Neutrophil (primary cell): ENCODE measurements around the gene GPC5.

Source experiments
- H3K27ac ChIP-seq: fragments of 200-600 bp; sonication (generic); 2 replicates; pipeline ENCODE4 v1.5.1; 2016; ENCODE audit warnings: mild to moderate bottlenecking, moderate library complexity
- H3K27me3 ChIP-seq: fragments of 200-600 bp; sonication (generic); 2 replicates; pipeline ENCODE4 v1.6.0; 2016; ENCODE audit warnings: mild to moderate bottlenecking
- H3K36me3 ChIP-seq: fragments of 200-600 bp; sonication (generic); 2 replicates; pipeline ENCODE4 v1.5.1; 2017
- H3K4me1 ChIP-seq, 2 experiments: fragments of 200-600 bp in 1 of 2; sonication (generic) in 1 of 2; 1 replicate in 1 of 2; 2 replicates in 1 of 2; pipeline versions ENCODE4 v1.5.1 to v1.6.1; 2013 to 2016; ENCODE audit warnings: low read depth in 1 of 2, low read length in 1 of 2, mild to moderate bottlenecking in 1 of 2, moderate library complexity in 1 of 2; ENCODE audit not compliant: control insufficient read depth in 1 of 2, insufficient read depth in 1 of 2
- H3K4me3 ChIP-seq, 2 experiments: fragments of 200-600 bp in 1 of 2; sonication (generic) in 1 of 2; 1 replicate in 1 of 2; 2 replicates in 1 of 2; pipeline ENCODE4 v1.5.1; 2013 to 2016; ENCODE audit warnings: low read depth in 1 of 2, low read length in 1 of 2, mild to moderate bottlenecking in 1 of 2, moderate library complexity in 1 of 2
- H3K9me3 ChIP-seq: fragments of 200-600 bp; sonication (generic); 2 replicates; pipeline ENCODE4 v1.5.1; 2016
- CTCF ChIP-seq: fragments of 200-600 bp; sonication (generic); IDR thresholded peaks from 2 replicates; pipeline ENCODE4 v1.5.1; 2016; ENCODE audit warnings: antibody characterized with exemption

The GPC5 gene

GRCh38 chr13:92802776-92803175 is 1404.4 kb downstream of the GPC5 start:
- Histone ChIP-seq H3K27ac (no peak overlapping the region), H3K4me3 (no peak overlapping the region), H3K4me1 (no peaks in the 10 kb centered on the region), H3K36me3 (no peaks in the 10 kb centered on the region), H3K9me3 (no peaks in the 10 kb centered on the region), H3K27me3 (no peaks in the 10 kb centered on the region)
- no peak for TF ChIP-seq CTCF

- Histone ChIP-seq H3K36me3 (no peaks in the 10 kb centered on the region), H3K27me3 (no peaks in the 10 kb centered on the region), H3K9me3 (no peaks in the 10 kb centered on the region), H3K4me1 (no peaks in the 10 kb centered on the region), H3K4me3 (no peak overlapping the region), H3K27ac (no peak overlapping the region)
- no peak for TF ChIP-seq CTCF
Measured at GRCh38 chr13:92804346-92804745, 1405.9 kb downstream of the GPC5 start.

- H3K27ac ChIP-seq, result no peak overlapping the region
- TF ChIP-seq CTCF, result no peak
Measured at GRCh38 chr13:92804926-92805325, 1406.5 kb downstream of the GPC5 start.

GRCh38 chr13:92805766-92806165 is 1407.3 kb downstream of the GPC5 start:
- H3K27ac ChIP-seq, result no peak overlapping the region

More at GRCh38 chr13:92804926-92805325, 1406.5 kb downstream of the GPC5 start:
- Histone ChIP-seq H3K4me3 (no peak overlapping the region), H3K4me1 (no peaks in the 10 kb centered on the region), H3K9me3 (no peaks in the 10 kb centered on the region), H3K36me3 (no peaks in the 10 kb centered on the region), H3K27me3 (no peaks in the 10 kb centered on the region)

GRCh38 chr13:92806215-92806614 is 1407.8 kb downstream of the GPC5 start:
- Histone ChIP-seq H3K27ac (no peak overlapping the region), H3K4me1 (no peaks in the 10 kb centered on the region), H3K4me3 (no peak overlapping the region), H3K27me3 (no peaks in the 10 kb centered on the region), H3K36me3 (no peaks in the 10 kb centered on the region), H3K9me3 (no peaks in the 10 kb centered on the region)
- TF ChIP-seq CTCF, result no peak

More at GRCh38 chr13:92805766-92806165, 1407.3 kb downstream of the GPC5 start:
- no peaks in the 10 kb centered on the region for H3K27me3 ChIP-seq
- H3K4me1 ChIP-seq, result no peaks in the 10 kb centered on the region
- no peaks in the 10 kb centered on the region for H3K36me3 ChIP-seq
- H3K9me3 ChIP-seq, result no peaks in the 10 kb centered on the region
- no peak overlapping the region for H3K4me3 ChIP-seq
- TF ChIP-seq CTCF, result no peak

- Histone ChIP-seq H3K4me1 (no peaks in the 10 kb centered on the region), H3K9me3 (no peaks in the 10 kb centered on the region), H3K36me3 (no peaks in the 10 kb centered on the region), H3K27ac (no peak overlapping the region), H3K4me3 (no peak overlapping the region), H3K27me3 (no peaks in the 10 kb centered on the region)
- TF ChIP-seq CTCF, result no peak
Measured at GRCh38 chr13:92807353-92807752, 1408.9 kb downstream of the GPC5 start.
